HFF-Myc (cell line): Measurements from ENCODE around the gene C10orf71.

Experiments used
- DNase-seq: peaks from one replicate; pipeline ENCODE4 v3.0.0-alpha.2; 2011; ENCODE audit warnings: low read depth; ENCODE audit errors: extremely low read depth
- H3K4me3 ChIP-seq: replicated peaks from 2 replicates; pipeline ENCODE4 v1.5.1; 2011; ENCODE audit warnings: low read depth, mild to moderate bottlenecking, control low read depth, low read length
- TF ChIP-seq, protein P1 (sequence below): IDR thresholded peaks from 2 replicates; pipeline ENCODE4 v1.5.1; 2012; ENCODE audit warnings: mild to moderate bottlenecking, low read depth, low read length, control low read depth; ENCODE audit errors: missing control alignments

C10orf71 gene

DNA sequence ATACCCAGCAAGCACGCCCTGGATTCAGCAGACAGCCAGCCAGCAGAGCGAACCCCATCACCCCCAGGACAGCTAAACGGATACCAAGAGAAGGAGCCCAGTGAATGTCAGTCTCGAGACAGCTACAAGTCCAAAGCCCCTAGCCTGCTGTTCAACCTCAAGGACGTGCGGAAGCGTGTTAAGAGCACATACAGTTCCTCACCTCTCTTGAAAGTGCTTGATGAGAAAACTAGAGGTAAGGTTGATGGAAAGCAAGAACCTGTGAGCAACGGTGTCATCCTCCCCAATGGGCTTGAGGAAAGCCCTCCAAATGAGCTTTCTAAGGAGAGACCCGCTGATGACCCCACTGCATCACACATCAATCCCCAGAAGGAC, 24.9 kb downstream of the C10orf71 start:
- TF ChIP-seq, protein P1, sequence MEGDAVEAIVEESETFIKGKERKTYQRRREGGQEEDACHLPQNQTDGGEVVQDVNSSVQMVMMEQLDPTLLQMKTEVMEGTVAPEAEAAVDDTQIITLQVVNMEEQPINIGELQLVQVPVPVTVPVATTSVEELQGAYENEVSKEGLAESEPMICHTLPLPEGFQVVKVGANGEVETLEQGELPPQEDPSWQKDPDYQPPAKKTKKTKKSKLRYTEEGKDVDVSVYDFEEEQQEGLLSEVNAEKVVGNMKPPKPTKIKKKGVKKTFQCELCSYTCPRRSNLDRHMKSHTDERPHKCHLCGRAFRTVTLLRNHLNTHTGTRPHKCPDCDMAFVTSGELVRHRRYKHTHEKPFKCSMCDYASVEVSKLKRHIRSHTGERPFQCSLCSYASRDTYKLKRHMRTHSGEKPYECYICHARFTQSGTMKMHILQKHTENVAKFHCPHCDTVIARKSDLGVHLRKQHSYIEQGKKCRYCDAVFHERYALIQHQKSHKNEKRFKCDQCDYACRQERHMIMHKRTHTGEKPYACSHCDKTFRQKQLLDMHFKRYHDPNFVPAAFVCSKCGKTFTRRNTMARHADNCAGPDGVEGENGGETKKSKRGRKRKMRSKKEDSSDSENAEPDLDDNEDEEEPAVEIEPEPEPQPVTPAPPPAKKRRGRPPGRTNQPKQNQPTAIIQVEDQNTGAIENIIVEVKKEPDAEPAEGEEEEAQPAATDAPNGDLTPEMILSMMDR, result no peak
- H3K4me3 ChIP-seq, result no peak overlapping the region
- DNase-seq, result no peak

- no peak overlapping the region for H3K4me3 ChIP-seq
- DNase-seq, result no peak
- TF ChIP-seq, protein P1, result peak; percentile 15
Observed at GRCh38 chr10:49324711-49325110, 25.7 kb downstream of the C10orf71 start.

DNA sequence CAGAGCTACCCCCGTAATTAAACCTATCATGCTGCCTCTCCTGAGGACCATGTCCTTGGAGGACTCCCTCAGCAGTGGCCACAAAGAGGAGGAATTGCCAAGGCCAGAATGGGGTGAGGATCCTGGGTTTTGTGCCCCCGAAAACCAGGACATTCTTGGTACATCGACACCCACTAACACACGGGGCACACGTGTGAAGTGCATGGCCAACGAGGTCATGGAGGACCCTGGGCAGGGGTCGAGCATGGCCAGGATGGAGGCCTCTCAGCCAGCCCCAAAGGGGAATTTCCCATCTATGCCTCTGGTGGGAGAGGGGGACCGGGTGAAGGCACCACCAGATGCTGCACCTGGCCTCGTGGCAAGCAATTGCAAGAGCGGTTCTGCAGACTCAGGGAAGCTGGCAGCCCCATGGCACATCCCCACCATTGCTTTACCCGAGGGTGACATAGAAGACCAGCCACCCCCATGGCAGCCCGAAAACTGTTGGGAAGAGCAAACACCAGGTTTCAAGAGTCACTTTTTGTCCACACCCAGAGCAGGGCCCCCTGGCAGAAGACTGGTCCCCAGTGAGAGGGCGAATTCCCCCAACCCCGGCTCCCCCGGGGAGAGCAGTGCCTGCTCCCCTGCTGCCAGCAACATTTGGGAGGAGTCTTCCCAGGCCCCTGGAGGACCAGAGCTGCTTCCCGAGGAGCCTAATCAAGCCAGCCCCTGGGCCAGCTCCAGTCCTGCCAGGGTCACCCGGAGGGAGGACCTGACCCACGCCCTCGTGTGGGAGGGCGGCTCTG, 26.4 kb downstream of the C10orf71 start:
- DNase-seq, result no peak
- H3K4me3 ChIP-seq, result no peak overlapping the region
- TF ChIP-seq, protein P1, result no peak

DNA sequence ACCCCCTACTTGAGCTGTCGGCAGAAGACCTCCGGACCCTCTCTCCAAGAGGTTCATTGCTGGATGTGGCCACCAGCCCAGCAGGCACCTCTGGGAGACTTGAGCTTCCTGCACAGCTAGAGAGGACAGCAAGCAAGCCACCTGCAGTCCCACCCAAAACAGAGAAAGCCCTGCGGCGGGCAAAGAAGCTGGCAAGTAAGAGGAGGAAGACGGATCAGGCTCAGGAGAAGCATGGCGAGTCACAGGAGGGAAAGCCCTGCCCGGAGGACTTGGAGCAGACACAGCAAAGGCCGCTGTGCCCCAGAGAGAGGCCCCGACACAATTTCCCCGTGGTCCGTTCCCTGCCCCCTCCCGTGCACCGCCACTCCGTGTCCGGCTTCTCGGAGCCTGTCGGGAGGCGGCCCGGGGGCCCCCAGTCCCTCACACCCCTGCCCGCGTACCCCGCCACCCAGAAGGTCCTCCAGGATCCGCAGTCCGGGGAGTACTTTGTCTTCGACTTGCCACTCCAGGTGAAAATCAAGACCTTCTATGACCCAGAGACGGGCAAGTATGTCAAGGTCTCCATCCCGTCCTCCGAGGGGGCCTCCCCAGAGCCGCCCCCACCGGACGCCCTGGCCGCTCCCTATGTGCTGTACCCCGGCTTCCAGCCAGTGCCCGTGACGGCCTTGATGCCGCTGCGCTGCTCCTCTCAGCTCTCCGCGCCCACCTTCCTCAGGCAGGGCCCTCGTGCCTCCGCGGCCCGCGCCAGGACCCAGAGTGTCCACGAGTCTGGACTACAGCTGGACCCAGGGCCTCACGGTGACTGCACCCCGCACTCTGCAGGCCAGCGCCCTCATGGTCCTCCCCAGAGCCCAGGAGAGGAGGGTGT, 27.2 kb downstream of the C10orf71 start:
- H3K4me3 ChIP-seq, result no peak overlapping the region
- no peak for DNase-seq
- TF ChIP-seq, protein P1, result no peak

GRCh38 chr10:49327036-49327813, 28.3 kb downstream of the C10orf71 start:
- TF ChIP-seq, protein P1, result no peak
- no peak for DNase-seq

GRCh38 chr10:49328401-49329145, 29.6 kb downstream of the C10orf71 start:
- no peak for DNase-seq
- H3K4me3 ChIP-seq, result no peak overlapping the region
- TF ChIP-seq, protein P1, result no peak

More at GRCh38 chr10:49327036-49327813, 28.3 kb downstream of the C10orf71 start:
- H3K4me3 ChIP-seq, result no peak overlapping the region
